Adipocyte (in vitro differentiated cells): ENCODE data around the gene SCUBE1.

ENCODE experiments used
- DNase-seq: peaks from one replicate; pipeline ENCODE4 v3.0.0-alpha.2; 2015; ENCODE audit warnings: low read depth
- H3K27me3 ChIP-seq: replicated peaks from 2 replicates; pipeline ENCODE4 v1.7.0; 2013; ENCODE audit warnings: mild to moderate bottlenecking, low read length, moderate library complexity; ENCODE audit not compliant: control insufficient read depth, insufficient read depth
- H3K36me3 ChIP-seq: 2 replicates; pipeline ENCODE4 v1.7.0; 2013; ENCODE audit warnings: low read length, mild to moderate bottlenecking, moderate library complexity; ENCODE audit not compliant: control insufficient read depth, insufficient read depth, severe bottlenecking
- H3K4me1 ChIP-seq: 2 replicates; pipeline ENCODE4 v1.7.0; 2013; ENCODE audit warnings: mild to moderate bottlenecking, low read length, moderate library complexity; ENCODE audit not compliant: control insufficient read depth, insufficient read depth
- H3K4me3 ChIP-seq: 2 replicates; pipeline ENCODE4 v1.7.0; 2013; ENCODE audit warnings: mild to moderate bottlenecking, low read length, moderate library complexity
- H3K9ac ChIP-seq: 2 replicates; pipeline ENCODE4 v1.7.0; 2013; ENCODE audit warnings: mild to moderate bottlenecking, low read length, moderate library complexity
- H3K9me3 ChIP-seq: 2 replicates; pipeline ENCODE4 v1.7.0; 2013; ENCODE audit warnings: mild to moderate bottlenecking, low read length, moderate library complexity; ENCODE audit not compliant: control insufficient read depth

SCUBE1 gene

DNA sequence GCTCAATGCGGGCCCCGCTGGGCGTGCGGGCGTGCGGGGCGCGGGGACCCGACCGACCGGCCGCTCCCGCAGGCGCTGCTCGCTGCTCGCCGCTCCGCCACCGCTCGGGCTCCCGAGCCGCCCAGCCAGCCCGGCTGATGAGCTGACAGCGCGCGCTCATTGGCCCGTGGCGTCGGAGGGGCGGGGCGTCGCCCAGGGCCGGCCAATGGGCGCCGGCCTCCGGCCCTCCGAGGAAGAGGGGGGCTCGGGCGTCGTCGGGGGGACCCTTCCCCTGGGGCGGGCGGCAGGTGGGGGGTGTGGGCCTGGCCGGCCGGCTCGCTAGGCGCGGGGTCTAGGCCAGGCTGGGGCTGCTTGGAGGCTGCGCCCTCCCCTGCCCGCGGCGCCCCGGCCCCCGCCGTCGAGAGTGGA lies at the start of gene SCUBE1:
Gene SCUBE1, minus strand, starts transcription at position 111 of the 408 bp plus-strand sequence. CDS start 111 bp downstream, outside the sequence.
- Histone ChIP-seq H3K27me3 (peaks cover 70% of the 10 kb centered on the region), H3K4me3 (no peak within 1 kb of the TSS), H3K36me3 (no peaks in the 10 kb centered on the region), H3K4me1 (peaks cover 4% of the 10 kb centered on the region), H3K9me3 (peaks cover under 1% of the 10 kb centered on the region), H3K9ac (no peak within 1 kb of the TSS)
- peak; percentile 50 for DNase-seq

DNA sequence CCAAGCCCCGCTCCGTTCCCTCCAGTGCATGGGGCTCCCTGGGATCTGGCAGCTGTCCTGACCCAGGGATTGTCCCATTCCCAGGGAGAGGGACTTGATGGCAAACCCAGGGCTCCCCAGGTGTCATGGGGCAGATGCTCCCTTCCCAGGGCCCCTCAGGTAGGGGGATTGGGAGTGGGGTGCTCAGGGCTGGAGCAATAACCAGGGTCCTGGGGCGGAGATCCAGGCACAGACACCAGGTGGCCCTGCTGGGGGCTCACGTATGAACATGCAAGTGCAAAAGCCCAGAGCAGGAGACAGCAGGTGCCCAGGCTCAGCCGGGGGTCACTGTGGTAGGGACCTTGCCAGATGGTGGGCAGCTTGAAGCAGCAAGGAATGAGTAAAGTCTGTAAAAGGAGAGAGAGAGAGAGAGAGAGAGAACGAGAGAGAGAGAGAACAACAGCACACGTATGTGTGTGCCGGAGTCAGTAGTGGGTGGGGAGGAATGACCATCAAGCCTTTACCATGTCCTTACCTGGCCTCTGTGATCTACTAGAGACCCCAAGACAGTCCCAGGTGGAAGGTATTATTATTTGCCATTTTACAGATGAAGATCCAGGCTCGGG lies 49.3 kb upstream of the SCUBE1 start:
- H3K4me1 ChIP-seq = no peaks in the 10 kb centered on the region
- no peak overlapping the region for H3K4me3 ChIP-seq
- DNase-seq = no peak
- no peak overlapping the region for H3K9ac ChIP-seq
- peaks cover 10% of the 10 kb centered on the region for H3K9me3 ChIP-seq
- H3K36me3 ChIP-seq = no peaks in the 10 kb centered on the region
- peaks cover 38% of the 10 kb centered on the region for H3K27me3 ChIP-seq

- H3K9ac ChIP-seq = no peak overlapping the region
- no peaks in the 10 kb centered on the region for H3K36me3 ChIP-seq
- peaks cover 40% of the 10 kb centered on the region for H3K27me3 ChIP-seq
- H3K9me3 ChIP-seq = peaks cover 10% of the 10 kb centered on the region
- H3K4me3 ChIP-seq = no peak overlapping the region
- no peak for DNase-seq
- no peaks in the 10 kb centered on the region for H3K4me1 ChIP-seq
These were observed 48.1 kb upstream of the SCUBE1 start for GRCh38 chr22:43391306-43391705.

DNA sequence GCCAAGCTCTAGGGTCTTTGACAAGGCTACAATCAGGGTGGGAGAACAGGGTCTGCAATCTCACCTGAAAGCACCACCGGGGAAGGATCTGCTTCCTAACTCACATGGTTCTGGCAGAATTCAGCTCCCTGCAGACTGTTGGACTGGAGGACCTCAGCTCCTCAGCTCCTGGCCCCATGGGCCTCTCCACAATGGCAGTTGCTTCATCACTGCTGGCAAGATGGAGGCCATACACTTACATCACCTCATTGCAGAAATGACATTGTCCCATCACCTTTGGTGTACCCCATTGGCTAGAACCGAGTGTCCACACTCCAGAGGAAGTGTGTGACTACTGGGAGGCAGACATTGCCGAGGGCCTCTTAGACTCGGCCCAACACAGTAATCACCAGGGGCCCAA lies 47.7 kb upstream of the SCUBE1 start:
- no peak for DNase-seq
- Histone ChIP-seq H3K9ac (no peak overlapping the region), H3K9me3 (peaks cover 10% of the 10 kb centered on the region), H3K36me3 (no peaks in the 10 kb centered on the region), H3K27me3 (peaks cover 40% of the 10 kb centered on the region), H3K4me3 (no peak overlapping the region), H3K4me1 (no peaks in the 10 kb centered on the region)

DNA sequence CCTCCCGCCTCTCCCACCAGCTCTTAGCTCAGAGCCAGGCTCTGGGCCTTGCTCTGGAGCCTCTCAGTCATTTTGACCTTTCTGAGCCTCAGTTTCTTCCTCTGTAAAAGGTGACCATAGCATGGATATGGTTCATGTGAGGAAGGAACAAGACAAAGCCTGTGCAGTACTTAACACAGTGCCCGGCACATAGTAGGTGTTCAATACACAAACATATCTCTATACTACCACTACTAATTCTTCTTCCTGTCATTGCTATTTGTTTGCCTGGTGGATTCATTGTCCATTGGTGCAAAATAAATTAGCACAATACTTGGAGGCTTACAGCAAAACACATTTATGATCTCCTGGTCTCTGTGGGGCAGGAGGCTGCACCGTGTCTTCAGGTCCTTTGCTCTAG lies 47.0 kb upstream of the SCUBE1 start:
- Histone ChIP-seq H3K36me3 (no peaks in the 10 kb centered on the region), H3K9me3 (peaks cover 10% of the 10 kb centered on the region)
- DNase-seq = no peak

DNA sequence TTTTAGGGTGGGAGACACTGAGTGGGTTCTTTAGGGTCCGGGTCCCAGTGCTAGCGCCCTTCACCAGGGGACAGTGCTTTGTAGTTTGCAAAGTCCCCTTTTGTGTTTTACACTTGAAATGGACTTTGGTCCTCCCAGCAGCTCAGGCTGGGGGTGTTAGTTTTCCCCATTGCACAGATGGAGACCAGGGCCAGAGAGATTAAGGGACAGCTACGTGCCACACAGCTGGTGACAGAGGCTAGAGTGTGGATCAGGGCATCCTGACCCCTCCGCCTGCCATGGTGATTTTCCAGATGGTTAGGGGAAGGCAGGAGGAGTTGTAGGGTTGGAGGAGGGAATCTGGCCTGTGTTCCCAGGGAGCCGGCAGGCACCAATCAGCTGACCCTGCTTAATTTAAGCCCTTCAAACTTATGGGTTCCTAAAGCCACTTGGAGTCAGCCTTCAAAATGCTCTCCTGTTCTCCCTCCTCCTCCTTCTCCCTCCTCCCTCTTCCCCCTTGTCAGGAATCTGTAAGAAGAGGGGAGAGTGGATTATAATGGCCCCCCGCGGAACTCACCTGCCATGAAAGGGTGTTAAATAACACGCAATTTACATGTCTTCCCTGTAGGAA lies 46.2 kb upstream of the SCUBE1 start:
- Histone ChIP-seq H3K36me3 (no peaks in the 10 kb centered on the region), H3K9me3 (peaks cover 10% of the 10 kb centered on the region), H3K27me3 (peaks cover 48% of the 10 kb centered on the region), H3K9ac (no peak overlapping the region), H3K4me1 (no peaks in the 10 kb centered on the region), H3K4me3 (no peak overlapping the region)
- no peak for DNase-seq

More for the DNA sequence above, 47.0 kb upstream of the SCUBE1 start:
- Histone ChIP-seq H3K4me3 (no peak overlapping the region), H3K4me1 (no peaks in the 10 kb centered on the region), H3K27me3 (peaks cover 39% of the 10 kb centered on the region), H3K9ac (no peak overlapping the region)

- no peaks in the 10 kb centered on the region for H3K36me3 ChIP-seq
- DNase-seq = peak; percentile 82
- H3K9me3 ChIP-seq = peaks cover 10% of the 10 kb centered on the region
- no peaks in the 10 kb centered on the region for H3K4me1 ChIP-seq
- peaks cover 46% of the 10 kb centered on the region for H3K27me3 ChIP-seq
- no peak overlapping the region for H3K9ac ChIP-seq
- H3K4me3 ChIP-seq = no peak overlapping the region
These were observed 45.3 kb upstream of the SCUBE1 start for GRCh38 chr22:43388420-43388851.

- Histone ChIP-seq H3K4me1 (no peaks in the 10 kb centered on the region), H3K9me3 (peaks cover 13% of the 10 kb centered on the region), H3K4me3 (no peak overlapping the region), H3K9ac (no peak overlapping the region), H3K27me3 (peaks cover 46% of the 10 kb centered on the region), H3K36me3 (no peaks in the 10 kb centered on the region)
- DNase-seq = no peak
These were observed 44.6 kb upstream of the SCUBE1 start for GRCh38 chr22:43387815-43388214.

GRCh38 chr22:43385770-43386641 lies 42.8 kb upstream of the SCUBE1 start:
- Histone ChIP-seq H3K27me3 (peaks cover 53% of the 10 kb centered on the region), H3K36me3 (no peaks in the 10 kb centered on the region), H3K4me3 (peak overlapping the region; percentile 33), H3K9me3 (peaks cover 25% of the 10 kb centered on the region), H3K4me1 (no peaks in the 10 kb centered on the region), H3K9ac (no peak overlapping the region)
- peak; percentile 90 for DNase-seq

DNA sequence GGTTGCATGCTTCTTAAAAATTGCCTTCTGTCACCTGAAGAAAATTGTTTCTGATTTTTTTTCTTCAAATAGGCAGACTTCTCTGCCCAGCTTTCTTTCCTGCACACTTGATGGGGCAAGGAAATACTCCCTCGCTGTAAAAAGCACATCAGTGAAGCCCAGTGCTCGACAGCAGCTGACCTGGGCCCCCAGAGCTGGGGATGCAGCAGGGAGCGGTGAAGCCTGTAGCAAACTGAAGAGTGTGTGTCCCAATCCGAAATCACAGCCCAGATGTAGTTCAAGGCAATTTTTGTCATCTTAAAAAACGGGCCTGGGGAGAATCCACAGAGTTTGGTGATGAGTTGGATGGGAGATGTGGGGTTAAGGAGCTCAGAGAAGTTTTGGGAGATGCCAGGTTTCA lies 41.7 kb upstream of the SCUBE1 start:
- no peak overlapping the region for H3K9ac ChIP-seq
- no peak overlapping the region for H3K4me3 ChIP-seq
- H3K27me3 ChIP-seq = peaks cover 63% of the 10 kb centered on the region
- H3K9me3 ChIP-seq = peaks cover 23% of the 10 kb centered on the region
- H3K36me3 ChIP-seq = no peaks in the 10 kb centered on the region
- H3K4me1 ChIP-seq = no peaks in the 10 kb centered on the region
- no peak for DNase-seq

- DNase-seq = no peak
- H3K4me3 ChIP-seq = no peak overlapping the region
- no peaks in the 10 kb centered on the region for H3K4me1 ChIP-seq
- no peak overlapping the region for H3K9ac ChIP-seq
- H3K9me3 ChIP-seq = peaks cover 24% of the 10 kb centered on the region
- peaks cover 63% of the 10 kb centered on the region for H3K27me3 ChIP-seq
- H3K36me3 ChIP-seq = no peaks in the 10 kb centered on the region
These were observed 38.5 kb upstream of the SCUBE1 start for GRCh38 chr22:43381693-43382092.
